ENCODE data around the gene KCNJ1.

The KCNJ1 gene

DNA sequence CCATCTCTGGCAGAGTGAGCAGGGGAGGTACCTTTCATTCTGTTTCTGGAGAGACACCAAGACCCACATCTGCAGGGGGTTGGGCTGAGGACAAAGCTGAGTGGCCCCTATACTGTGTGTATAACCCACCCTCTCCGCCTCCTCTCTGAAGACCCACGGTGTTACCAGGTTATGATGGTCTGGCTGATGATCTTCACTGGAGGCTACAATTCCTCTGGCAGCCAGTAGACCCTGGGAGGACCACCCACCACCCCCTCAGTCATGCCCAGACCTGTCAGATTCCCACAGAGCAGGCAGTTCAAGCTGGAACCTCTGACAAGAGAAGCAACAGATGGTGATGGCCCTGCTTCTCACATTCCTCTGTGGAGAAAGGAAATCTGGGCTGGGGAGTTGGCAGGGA lies 11.4 kb upstream of the KCNJ1 start:
- Histone ChIP-seq H3K4me3 (ENCODE audit: low read length) (no peak overlapping the region), H3K9ac (ENCODE audit: low read depth, low read length) (no peak overlapping the region), H3K4me1 (ENCODE audit: insufficient read depth, low read length) (no peaks in the 10 kb centered on the region; the same call in 1 of the 2 replicates), H3K36me3 (ENCODE audit: insufficient read depth, low read length) (no peaks in the 10 kb centered on the region), H3K27ac (ENCODE audit: low read depth, low read length) (no peak overlapping the region), H3K27me3 (ENCODE audit: insufficient read depth, low read length) (peaks cover 47% of the 10 kb centered on the region), H3K9me3 (ENCODE audit: insufficient read depth, low read depth, low read length) (no peaks in the 10 kb centered on the region)
- 95% methylated on average over 2 of the region's 2 CpGs for WGBS

DNA sequence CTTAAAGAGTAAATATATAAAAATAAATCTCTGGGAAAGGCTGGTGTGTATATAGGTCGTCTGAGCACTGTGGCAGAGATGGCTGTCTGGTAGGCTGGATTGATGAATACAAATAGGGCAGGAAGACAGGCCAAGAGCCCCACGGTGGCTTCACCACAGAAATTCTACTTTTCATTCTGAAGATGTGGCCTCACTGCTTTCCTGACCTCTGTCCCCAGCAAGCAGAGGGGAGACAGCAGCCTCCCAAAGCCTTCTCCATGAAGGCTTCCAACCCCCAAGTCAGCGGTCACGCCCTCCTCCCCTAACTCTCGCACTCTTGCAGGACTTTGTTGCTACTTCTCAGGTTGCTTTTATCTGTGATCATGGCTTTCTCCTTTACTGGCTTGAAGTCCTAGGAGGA lies 10.6 kb upstream of the KCNJ1 start:
- H3K9me3 ChIP-seq (ENCODE audit: insufficient read depth, low read depth, low read length), result no peaks in the 10 kb centered on the region
- peaks cover 7% of the 10 kb centered on the region for H3K4me1 ChIP-seq (ENCODE audit: insufficient read depth, low read length)
- peaks cover 47% of the 10 kb centered on the region for H3K27me3 ChIP-seq (ENCODE audit: insufficient read depth, low read length)
- no peak overlapping the region for H3K27ac ChIP-seq (ENCODE audit: low read depth, low read length)
- no peak overlapping the region for H3K4me3 ChIP-seq (ENCODE audit: low read length)
- H3K9ac ChIP-seq (ENCODE audit: low read depth, low read length), result no peak overlapping the region
- WGBS, result 91% methylated on average over 5 of the region's 5 CpGs
- no peaks in the 10 kb centered on the region for H3K36me3 ChIP-seq (ENCODE audit: insufficient read depth, low read length)

DNA sequence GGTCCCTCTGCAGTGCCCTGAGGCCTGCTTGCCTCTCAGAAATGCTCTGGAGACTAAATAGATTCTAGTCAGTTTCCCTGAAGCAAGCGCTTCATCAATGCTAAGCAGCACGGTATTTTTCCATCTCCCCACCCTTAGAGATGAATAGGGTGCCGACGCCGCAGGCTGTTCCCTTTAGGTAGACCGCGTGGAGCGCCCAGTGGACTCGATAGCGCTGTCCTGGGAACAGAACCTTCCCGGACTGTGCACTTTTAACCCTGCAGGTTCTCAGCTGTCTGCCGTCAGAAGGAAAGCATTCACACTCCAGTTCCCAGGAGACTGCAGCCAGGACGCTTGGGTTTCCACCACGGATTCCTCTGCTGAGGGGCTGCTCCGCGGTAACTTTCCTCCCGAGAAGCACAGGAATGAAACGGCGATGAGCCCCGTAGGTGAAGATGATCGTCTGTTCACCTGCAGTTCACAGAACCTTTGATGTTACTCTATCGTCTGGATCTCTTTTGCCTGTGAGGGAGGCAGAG lies 9.1 kb upstream of the KCNJ1 start:
- Histone ChIP-seq H3K9me3 (ENCODE audit: insufficient read depth, low read depth, low read length) (no peaks in the 10 kb centered on the region), H3K4me3 (ENCODE audit: low read length) (no peak overlapping the region)
- WGBS, result 94% methylated on average over 22 of the region's 22 CpGs

GRCh38 chr11:128874427-128874826 lies 7.3 kb upstream of the KCNJ1 start:
- H3K36me3 ChIP-seq (ENCODE audit: insufficient read depth, low read length), result no peaks in the 10 kb centered on the region
- no peak overlapping the region for H3K27ac ChIP-seq (ENCODE audit: low read depth, low read length)
- peaks cover 33% of the 10 kb centered on the region for H3K4me1 ChIP-seq (ENCODE audit: insufficient read depth, low read length)
- H3K27me3 ChIP-seq (ENCODE audit: insufficient read depth, low read length), result peaks cover 45% of the 10 kb centered on the region
- no peaks in the 10 kb centered on the region for H3K9me3 ChIP-seq (ENCODE audit: insufficient read depth, low read depth, low read length)
- WGBS, result 90% methylated on average over 3 of the region's 3 CpGs
- no peak overlapping the region for H3K4me3 ChIP-seq (ENCODE audit: low read length)
- H3K9ac ChIP-seq (ENCODE audit: low read depth, low read length), result no peak overlapping the region

More for the DNA sequence above, 9.1 kb upstream of the KCNJ1 start:
- no peak overlapping the region for H3K27ac ChIP-seq (ENCODE audit: low read depth, low read length)
- H3K27me3 ChIP-seq (ENCODE audit: insufficient read depth, low read length), result peaks cover 50% of the 10 kb centered on the region
- H3K9ac ChIP-seq (ENCODE audit: low read depth, low read length), result no peak overlapping the region
- peaks cover 22% of the 10 kb centered on the region for H3K4me1 ChIP-seq (ENCODE audit: insufficient read depth, low read length)
- no peaks in the 10 kb centered on the region for H3K36me3 ChIP-seq (ENCODE audit: insufficient read depth, low read length)

GRCh38 chr11:128872594-128872993 lies 5.5 kb upstream of the KCNJ1 start:
- H3K36me3 ChIP-seq (ENCODE audit: insufficient read depth, low read length), result no peaks in the 10 kb centered on the region
- H3K27me3 ChIP-seq (ENCODE audit: insufficient read depth, low read length), result peaks cover 45% of the 10 kb centered on the region
- no peak overlapping the region for H3K27ac ChIP-seq (ENCODE audit: low read depth, low read length)
- peak overlapping the region; percentile 15 for H3K4me3 ChIP-seq (ENCODE audit: low read length)
- H3K4me1 ChIP-seq (ENCODE audit: insufficient read depth, low read length), result peaks cover 33% of the 10 kb centered on the region
- H3K9ac ChIP-seq (ENCODE audit: low read depth, low read length), result no peak overlapping the region
- no peaks in the 10 kb centered on the region for H3K9me3 ChIP-seq (ENCODE audit: insufficient read depth, low read depth, low read length)
- 65% methylated on average over 3 of the region's 3 CpGs for WGBS

DNA sequence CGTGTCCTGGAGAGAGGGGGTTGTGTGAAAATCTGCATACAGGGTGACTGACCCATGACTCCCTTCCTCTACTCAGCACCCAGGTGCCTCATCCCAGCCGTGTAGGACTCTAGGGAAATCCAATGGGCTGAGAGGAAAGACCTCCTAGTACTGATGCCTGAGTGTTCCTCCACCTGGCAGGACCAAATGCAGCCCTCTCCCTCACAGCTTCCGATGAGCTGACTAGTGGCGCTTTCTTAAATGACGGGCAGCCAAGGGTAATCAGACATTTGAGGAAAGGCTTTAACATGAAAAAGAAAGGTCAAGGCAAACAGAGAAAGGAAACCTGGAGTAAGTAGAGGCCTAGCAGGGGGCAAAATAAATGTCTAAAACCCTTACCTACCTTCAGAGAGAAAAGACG lies 5.0 kb upstream of the KCNJ1 start:
- 30% methylated on average over 5 of the region's 6 CpGs for WGBS
- Histone ChIP-seq H3K9ac (ENCODE audit: low read depth, low read length) (no peak overlapping the region; the same call in 1 of the 2 replicates), H3K4me3 (ENCODE audit: low read length) (peak overlapping the region; percentile 15), H3K9me3 (ENCODE audit: insufficient read depth, low read depth, low read length) (no peaks in the 10 kb centered on the region), H3K4me1 (ENCODE audit: insufficient read depth, low read length) (peaks cover 33% of the 10 kb centered on the region), H3K27me3 (ENCODE audit: insufficient read depth, low read length) (peaks cover 45% of the 10 kb centered on the region), H3K27ac (ENCODE audit: low read depth, low read length) (no peak overlapping the region), H3K36me3 (ENCODE audit: insufficient read depth, low read length) (no peaks in the 10 kb centered on the region)

DNA sequence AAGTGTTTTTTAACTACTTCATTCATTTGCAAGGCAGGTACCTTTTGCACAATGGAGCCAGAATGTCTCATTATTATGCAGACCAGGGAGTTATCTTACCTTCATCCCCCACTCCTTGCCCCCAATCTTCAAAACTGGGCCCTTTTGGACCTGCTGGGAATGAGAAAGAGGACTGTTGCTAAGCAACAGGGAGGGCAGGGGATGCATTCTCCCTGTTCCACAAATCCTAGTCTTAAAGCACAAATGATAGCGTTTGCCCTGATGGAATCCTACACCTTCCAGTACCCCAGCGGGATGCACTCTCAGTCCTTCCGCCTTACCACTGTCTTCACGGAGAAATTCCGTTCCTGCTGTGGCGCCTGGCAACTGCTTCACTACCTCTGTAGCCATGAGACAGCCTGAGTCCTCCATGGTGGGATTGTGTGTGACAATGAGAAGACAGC lies 4.1 kb upstream of the KCNJ1 start:
- H3K36me3 ChIP-seq (ENCODE audit: insufficient read depth, low read length), result no peaks in the 10 kb centered on the region
- H3K9ac ChIP-seq (ENCODE audit: low read depth, low read length), result peak overlapping the region; percentile 30; the same call in 1 of the 2 replicates
- H3K27me3 ChIP-seq (ENCODE audit: insufficient read depth, low read length), result peaks cover 39% of the 10 kb centered on the region
- peaks cover 33% of the 10 kb centered on the region for H3K4me1 ChIP-seq (ENCODE audit: insufficient read depth, low read length)
- peak overlapping the region; percentile 57 for H3K27ac ChIP-seq (ENCODE audit: low read depth, low read length)
- H3K4me3 ChIP-seq (ENCODE audit: low read length), result peak overlapping the region; percentile 15
- H3K9me3 ChIP-seq (ENCODE audit: insufficient read depth, low read depth, low read length), result no peaks in the 10 kb centered on the region
- 31% methylated on average over 6 of the region's 6 CpGs for WGBS

DNA sequence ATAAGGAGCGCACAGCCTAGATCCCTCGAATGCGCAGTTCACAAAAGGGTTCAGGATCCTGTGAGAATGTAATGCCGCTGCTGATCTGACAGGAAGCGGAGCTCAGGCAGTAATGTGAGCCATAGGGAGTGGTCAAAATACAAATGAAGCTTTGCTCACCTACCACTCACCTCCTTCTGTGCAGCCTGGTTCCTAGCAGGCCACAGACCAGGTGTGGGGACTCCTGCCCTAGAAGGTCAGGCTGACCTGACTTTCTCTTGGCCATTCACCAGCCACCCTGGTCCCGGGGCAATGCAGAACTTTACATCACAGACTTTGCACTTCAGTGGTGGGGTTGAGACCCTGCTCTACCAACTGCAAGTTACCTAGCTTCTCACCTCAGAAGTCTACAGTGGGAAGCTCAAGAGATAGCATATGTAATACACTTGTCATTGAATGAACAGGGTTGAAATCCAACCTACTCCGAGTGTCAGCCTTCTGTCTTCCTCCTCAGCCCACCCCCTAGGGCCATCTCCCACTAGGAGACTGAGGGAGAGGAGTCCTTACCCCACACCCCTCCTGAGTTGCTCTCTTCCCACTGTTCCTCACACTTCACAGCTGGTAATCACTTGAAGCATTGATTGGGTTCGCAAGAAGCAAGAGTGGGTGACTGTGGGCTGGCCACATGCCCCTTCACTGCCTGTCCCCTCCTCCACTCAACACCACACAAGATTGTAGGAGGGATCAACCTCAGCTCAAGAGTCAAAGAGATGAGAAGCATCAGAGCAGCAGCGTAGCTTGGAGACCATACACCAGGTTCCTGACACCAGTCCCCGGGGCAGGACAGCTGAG lies 2.0 kb upstream of the KCNJ1 start:
- Histone ChIP-seq H3K27ac (ENCODE audit: low read depth, low read length) (no peak overlapping the region), H3K36me3 (ENCODE audit: insufficient read depth, low read length) (no peaks in the 10 kb centered on the region), H3K9ac (ENCODE audit: low read depth, low read length) (no peak overlapping the region), H3K9me3 (ENCODE audit: insufficient read depth, low read depth, low read length) (no peaks in the 10 kb centered on the region), H3K4me3 (ENCODE audit: low read length) (no peak overlapping the region), H3K27me3 (ENCODE audit: insufficient read depth, low read length) (peaks cover 23% of the 10 kb centered on the region), H3K4me1 (ENCODE audit: insufficient read depth, low read length) (peaks cover 33% of the 10 kb centered on the region)
- WGBS, result 95% methylated on average over 10 of the region's 10 CpGs

DNA sequence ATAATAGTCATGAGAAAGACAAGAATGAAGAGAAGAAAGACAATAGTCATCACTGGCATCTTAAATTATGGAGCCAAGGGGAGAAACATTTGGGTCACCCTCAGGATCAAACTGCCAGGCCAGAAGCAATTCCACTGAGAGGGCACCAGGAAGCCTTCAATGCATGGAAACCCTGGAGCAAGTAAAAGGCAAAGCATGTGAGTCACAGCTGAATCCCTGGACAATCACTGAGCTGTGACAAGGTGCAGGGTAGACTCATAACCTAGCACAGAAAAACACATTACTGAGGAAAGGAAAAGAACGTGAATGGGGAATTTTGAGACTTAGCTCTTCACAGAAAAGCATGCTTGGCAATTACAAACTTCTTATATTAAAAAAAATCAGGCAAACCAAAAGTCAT lies 1.6 kb downstream of the KCNJ1 start:
- Histone ChIP-seq H3K9me3 (ENCODE audit: insufficient read depth, low read depth, low read length) (no peaks in the 10 kb centered on the region), H3K9ac (ENCODE audit: low read depth, low read length) (no peak overlapping the region), H3K27me3 (ENCODE audit: insufficient read depth, low read length) (no peaks in the 10 kb centered on the region), H3K4me3 (ENCODE audit: low read length) (no peak overlapping the region), H3K36me3 (ENCODE audit: insufficient read depth, low read length) (no peaks in the 10 kb centered on the region), H3K27ac (ENCODE audit: low read depth, low read length) (no peak overlapping the region), H3K4me1 (ENCODE audit: insufficient read depth, low read length) (peaks cover 11% of the 10 kb centered on the region)
- 100% methylated on average over 1 of the region's 1 CpG for WGBS

DNA sequence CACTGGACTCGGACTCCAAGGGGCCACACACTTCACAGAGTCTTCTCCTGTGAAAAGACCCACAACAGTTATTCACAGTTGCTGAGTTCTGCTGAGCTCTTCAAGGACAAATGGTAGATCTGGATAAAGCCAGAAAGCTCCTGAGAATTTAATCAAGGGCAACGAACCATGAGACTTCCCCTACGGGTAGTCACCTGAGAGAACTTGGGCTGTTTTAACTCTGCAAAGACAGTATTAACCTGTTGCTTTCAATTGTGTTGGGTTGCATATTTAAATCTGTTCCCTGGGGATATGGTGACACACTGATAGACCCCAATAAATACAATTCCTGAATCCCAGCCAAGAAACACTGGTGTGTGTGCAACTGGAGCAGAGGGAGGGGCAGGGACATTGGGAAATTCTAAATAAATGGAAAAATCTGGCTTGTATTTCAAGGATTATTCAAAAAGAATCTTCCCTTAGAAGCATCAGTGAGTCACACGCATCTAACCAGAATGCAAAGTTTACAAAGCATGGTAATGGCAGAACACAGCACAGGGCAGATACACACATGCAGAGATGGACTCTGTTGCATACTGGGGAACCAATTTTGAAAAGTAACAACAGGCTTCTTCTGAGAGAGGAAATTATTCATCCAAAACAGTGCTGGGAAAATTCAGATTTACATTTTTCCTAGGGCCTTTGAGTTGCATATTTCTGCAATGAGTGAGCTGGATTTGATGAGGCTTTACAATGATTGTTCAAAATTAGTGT lies 4.0 kb downstream of the KCNJ1 start:
- no peaks in the 10 kb centered on the region for H3K36me3 ChIP-seq (ENCODE audit: insufficient read depth, low read length)
- H3K9ac ChIP-seq (ENCODE audit: low read depth, low read length), result no peak overlapping the region
- H3K9me3 ChIP-seq (ENCODE audit: insufficient read depth, low read depth, low read length), result no peaks in the 10 kb centered on the region
- peaks cover 13% of the 10 kb centered on the region for H3K27me3 ChIP-seq (ENCODE audit: insufficient read depth, low read length)
- peaks cover 7% of the 10 kb centered on the region; the same call in 1 of the 2 replicates for H3K4me1 ChIP-seq (ENCODE audit: insufficient read depth, low read length)
- WGBS, result 85% methylated on average over 4 of the region's 4 CpGs
- no peak overlapping the region for H3K4me3 ChIP-seq (ENCODE audit: low read length)
- no peak overlapping the region for H3K27ac ChIP-seq (ENCODE audit: low read depth, low read length)

DNA sequence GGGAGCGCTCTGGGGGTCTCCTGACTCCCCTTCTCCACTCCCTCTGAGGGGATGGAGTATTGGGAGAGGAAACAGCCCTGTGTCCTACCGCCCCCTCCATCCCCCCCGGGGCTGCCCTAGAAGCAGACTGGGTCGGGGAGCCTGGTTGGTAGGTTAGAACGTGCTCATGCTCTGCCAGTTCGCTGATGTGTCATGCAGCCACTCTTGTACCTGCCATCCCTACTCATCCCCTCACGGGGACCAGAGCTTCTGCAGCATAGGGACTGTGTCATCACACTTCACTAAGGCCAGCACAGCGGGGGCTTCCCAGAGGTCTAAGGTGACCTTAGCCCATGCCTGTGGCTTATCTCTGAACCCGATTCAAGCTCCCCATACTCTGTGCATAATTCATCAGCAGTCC lies 4.7 kb downstream of the KCNJ1 start:
- whole genome bisulfite sequencing, result 92% methylated on average over 8 of the region's 9 CpGs
- H3K4me1 ChIP-seq (ENCODE audit: insufficient read depth, low read length), result peaks cover 7% of the 10 kb centered on the region; the same call in 1 of the 2 replicates
- H3K9ac ChIP-seq (ENCODE audit: low read depth, low read length), result no peak overlapping the region
- no peak overlapping the region for H3K4me3 ChIP-seq (ENCODE audit: low read length)
- H3K9me3 ChIP-seq (ENCODE audit: insufficient read depth, low read depth, low read length), result no peaks in the 10 kb centered on the region
- H3K36me3 ChIP-seq (ENCODE audit: insufficient read depth, low read length), result no peaks in the 10 kb centered on the region
- no peak overlapping the region for H3K27ac ChIP-seq (ENCODE audit: low read depth, low read length)
- H3K27me3 ChIP-seq (ENCODE audit: insufficient read depth, low read length), result peaks cover 13% of the 10 kb centered on the region

All from HUES64 (cell line).